Measurements from ENCODE around the gene SBF2.
"Not testable (repeated sequence)": the region's sequence is repeated elsewhere in the genome, so short reads cannot be mapped to it uniquely, and the experiment has no call there.

Gene SBF2

GRCh38 chr11:9936754-9937153 lies 357.3 kb downstream of the SBF2 start:
- no peak overlapping the region for H3K27ac ChIP-seq (ENCODE audit: low read depth, low read length)
- TF ChIP-seq EZH2phosphoT487 (IDR thresholded peaks at IDR 0.05; ENCODE audit: borderline replicate concordance, low read length), result no peak
- TF ChIP-seq, protein P1, sequence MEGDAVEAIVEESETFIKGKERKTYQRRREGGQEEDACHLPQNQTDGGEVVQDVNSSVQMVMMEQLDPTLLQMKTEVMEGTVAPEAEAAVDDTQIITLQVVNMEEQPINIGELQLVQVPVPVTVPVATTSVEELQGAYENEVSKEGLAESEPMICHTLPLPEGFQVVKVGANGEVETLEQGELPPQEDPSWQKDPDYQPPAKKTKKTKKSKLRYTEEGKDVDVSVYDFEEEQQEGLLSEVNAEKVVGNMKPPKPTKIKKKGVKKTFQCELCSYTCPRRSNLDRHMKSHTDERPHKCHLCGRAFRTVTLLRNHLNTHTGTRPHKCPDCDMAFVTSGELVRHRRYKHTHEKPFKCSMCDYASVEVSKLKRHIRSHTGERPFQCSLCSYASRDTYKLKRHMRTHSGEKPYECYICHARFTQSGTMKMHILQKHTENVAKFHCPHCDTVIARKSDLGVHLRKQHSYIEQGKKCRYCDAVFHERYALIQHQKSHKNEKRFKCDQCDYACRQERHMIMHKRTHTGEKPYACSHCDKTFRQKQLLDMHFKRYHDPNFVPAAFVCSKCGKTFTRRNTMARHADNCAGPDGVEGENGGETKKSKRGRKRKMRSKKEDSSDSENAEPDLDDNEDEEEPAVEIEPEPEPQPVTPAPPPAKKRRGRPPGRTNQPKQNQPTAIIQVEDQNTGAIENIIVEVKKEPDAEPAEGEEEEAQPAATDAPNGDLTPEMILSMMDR (IDR thresholded peaks at IDR 0.05; ENCODE audit: low read depth, low read length, poor library complexity, severe bottlenecking), result no peak
- H3K4me1 ChIP-seq (ENCODE audit: control insufficient read depth, low read length), result 0 out of 2 replicates have a peak, but pooled peaks cover 4% of the 10 kb centered on the region
- no peak overlapping the region for H3K4me2 ChIP-seq (ENCODE audit: low read length)
- H3K27me3 ChIP-seq (ENCODE audit: control insufficient read depth, low read length), result no peaks in the 10 kb centered on the region
- H3K4me3 ChIP-seq (ENCODE audit: low read length), result no peak overlapping the region
- no peaks in the 10 kb centered on the region for H3F3A ChIP-seq (ENCODE audit: control insufficient read depth, insufficient read depth)
- H3K9me3 ChIP-seq (ENCODE audit: control insufficient read depth, insufficient read depth, low read length), result no peaks in the 10 kb centered on the region; the same call in 1 of the 2 replicates
- H3K36me3 ChIP-seq (ENCODE audit: control insufficient read depth, low read length), result no peaks in the 10 kb centered on the region
- H3K79me2 ChIP-seq (ENCODE audit: control insufficient read depth, low read length), result no peaks in the 10 kb centered on the region
- H3K9me2 ChIP-seq (replicated peaks; ENCODE audit: control insufficient read depth, low read length), result no peaks in the 10 kb centered on the region
- H4K20me1 ChIP-seq (ENCODE audit: control insufficient read depth, insufficient read depth, low read depth, low read length), result no peaks in the 10 kb centered on the region

DNA sequence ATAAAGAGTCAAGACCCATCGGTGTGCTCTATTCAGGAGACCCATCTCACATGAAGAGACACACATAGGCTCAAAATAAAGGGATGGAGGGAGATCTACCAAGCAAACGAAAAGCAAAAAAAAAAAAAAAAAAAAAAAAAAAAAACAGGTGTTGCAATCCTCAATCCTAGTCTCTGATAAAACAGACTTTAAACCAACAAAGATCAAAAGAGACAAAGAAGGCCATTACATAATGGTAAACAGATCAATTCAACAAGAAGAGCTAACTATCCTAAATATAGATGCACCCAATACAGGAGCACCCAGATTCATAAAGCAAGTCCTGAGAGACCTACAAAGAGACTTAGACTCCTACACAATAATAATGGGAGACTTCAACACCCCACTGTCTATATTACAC lies 361.2 kb downstream of the SBF2 start:
- H3K36me3 ChIP-seq (ENCODE audit: control insufficient read depth, low read length); H3K9me3 ChIP-seq (ENCODE audit: control insufficient read depth, insufficient read depth, low read length); H3K4me1 ChIP-seq (ENCODE audit: control insufficient read depth, low read length); H3K4me2 ChIP-seq (ENCODE audit: low read length); H3K27ac ChIP-seq (ENCODE audit: low read depth, low read length); H4K20me1 ChIP-seq (ENCODE audit: control insufficient read depth, insufficient read depth, low read depth, low read length); H3K9me2 ChIP-seq (replicated peaks; ENCODE audit: control insufficient read depth, low read length); H3K79me2 ChIP-seq (ENCODE audit: control insufficient read depth, low read length); H3F3A ChIP-seq (ENCODE audit: control insufficient read depth, insufficient read depth); H3K4me3 ChIP-seq (ENCODE audit: low read length); H3K27me3 ChIP-seq (ENCODE audit: control insufficient read depth, low read length): not testable (repeated sequence)

DNA sequence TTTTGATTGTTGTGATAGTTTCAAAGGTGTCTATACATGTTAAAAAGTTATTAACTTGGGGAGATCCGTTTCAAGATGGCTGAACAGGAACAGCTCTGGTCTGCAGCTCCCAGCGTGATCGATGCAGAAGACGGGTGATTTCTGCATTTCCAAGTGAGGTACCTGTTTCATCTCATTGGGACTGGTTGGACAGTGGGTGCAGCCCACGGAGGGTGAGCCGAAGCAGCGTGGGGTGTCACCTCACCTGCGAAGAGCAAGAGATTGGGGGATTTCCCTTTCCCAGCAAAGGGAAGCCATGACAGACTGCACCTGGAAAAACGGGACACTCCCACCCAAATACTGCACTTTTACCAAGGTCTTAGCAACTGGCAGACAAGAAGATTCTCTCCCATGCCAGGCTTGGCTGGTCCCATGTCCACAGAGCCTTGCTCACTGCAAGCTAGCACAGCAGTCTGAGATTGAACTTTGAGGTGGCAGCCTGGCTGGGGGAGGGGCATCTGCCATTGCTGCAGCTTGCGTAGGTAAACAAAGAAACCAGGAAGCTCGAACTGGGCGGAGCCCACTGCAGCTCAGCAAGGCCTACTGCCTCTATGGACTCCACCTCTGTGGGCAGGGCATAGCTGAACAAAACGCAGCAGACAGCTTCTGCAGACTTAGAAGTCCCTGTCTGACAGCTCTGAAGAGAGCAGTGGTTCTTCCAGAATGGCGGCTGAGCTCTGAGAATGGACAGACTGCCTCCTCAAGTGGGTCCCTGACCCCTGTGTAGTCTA lies 363.3 kb downstream of the SBF2 start:
- not testable (repeated sequence) for H3K27me3 ChIP-seq (ENCODE audit: control insufficient read depth, low read length); H3K4me1 ChIP-seq (ENCODE audit: control insufficient read depth, low read length); H3K27ac ChIP-seq (ENCODE audit: low read depth, low read length); H3K9me2 ChIP-seq (replicated peaks; ENCODE audit: control insufficient read depth, low read length); H3K4me2 ChIP-seq (ENCODE audit: low read length); H3F3A ChIP-seq (ENCODE audit: control insufficient read depth, insufficient read depth); H3K4me3 ChIP-seq (ENCODE audit: low read length); H3K9me3 ChIP-seq (ENCODE audit: control insufficient read depth, insufficient read depth, low read length); H3K79me2 ChIP-seq (ENCODE audit: control insufficient read depth, low read length); H3K36me3 ChIP-seq (ENCODE audit: control insufficient read depth, low read length); H4K20me1 ChIP-seq (ENCODE audit: control insufficient read depth, insufficient read depth, low read depth, low read length)

GRCh38 chr11:9927670-9928069 lies 366.3 kb downstream of the SBF2 start:
- Histone ChIP-seq H3K27ac (ENCODE audit: low read depth, low read length) (no peak overlapping the region), H3K79me2 (ENCODE audit: control insufficient read depth, low read length) (no peaks in the 10 kb centered on the region), H4K20me1 (ENCODE audit: control insufficient read depth, insufficient read depth, low read depth, low read length) (no peaks in the 10 kb centered on the region), H3F3A (ENCODE audit: control insufficient read depth, insufficient read depth) (no peaks in the 10 kb centered on the region), H3K9me2 (replicated peaks; ENCODE audit: control insufficient read depth, low read length) (no peaks in the 10 kb centered on the region), H3K36me3 (ENCODE audit: control insufficient read depth, low read length) (no peaks in the 10 kb centered on the region), H3K4me1 (ENCODE audit: control insufficient read depth, low read length) (no peaks in the 10 kb centered on the region), H3K9me3 (ENCODE audit: control insufficient read depth, insufficient read depth, low read length) (no peaks in the 10 kb centered on the region), H3K4me3 (ENCODE audit: low read length) (no peak overlapping the region), H3K27me3 (ENCODE audit: control insufficient read depth, low read length) (no peaks in the 10 kb centered on the region), H3K4me2 (ENCODE audit: low read length) (no peak overlapping the region)
- TF ChIP-seq, protein P1 (IDR thresholded peaks at IDR 0.05; ENCODE audit: low read depth, low read length, poor library complexity, severe bottlenecking), result no peak
- TF ChIP-seq EZH2phosphoT487 (IDR thresholded peaks at IDR 0.05; ENCODE audit: borderline replicate concordance, low read length), result no peak
